Gastroesophageal sphincter (tissue), 4 donors: ENCODE data around the gene CSNK2A1. TPM values are rescaled to one million over a fixed set of nuclear protein-coding genes. Genes with fewer than 3 reads are reported as not detected.

ENCODE experiments used
- ATAC-seq: fragments of 150-250 bp; one replicate; pipeline ENCODE4 v1.9.1; 2016; ENCODE audit warnings: mild to moderate bottlenecking, moderate library complexity
- H3K27ac ChIP-seq, 4 donors: fragments of 200-600 bp; sonication (generic) in 3 of 4; 1 replicate in 3 of 4; 2 replicates in 1 of 4; pipeline ENCODE4 v1.5.1; 2016 to 2019
- H3K27me3 ChIP-seq: fragments of 200-600 bp; sonication (generic); one replicate; pipeline ENCODE4 v1.5.1; 2019
- H3K36me3 ChIP-seq, 2 donors: fragments of 200-600 bp; sonication (generic); one replicate each; pipeline ENCODE4 v1.5.1; 2019; ENCODE audit warnings: control low read depth in 1 of 2
- H3K4me1 ChIP-seq, 3 donors: fragments of 200-600 bp; sonication (generic); 1 replicate in 2 of 3; 2 replicates in 1 of 3; pipeline ENCODE4 v1.5.1; 2016 to 2019; ENCODE audit warnings: control low read depth in 2 of 3
- H3K4me3 ChIP-seq, 2 donors: fragments of 200-600 bp; sonication (generic); one replicate each; pipeline ENCODE4 v1.5.1; 2019; ENCODE audit warnings: mild to moderate bottlenecking in 1 of 2, moderate library complexity in 1 of 2
- H3K9me3 ChIP-seq, 3 donors: fragments of 200-600 bp; sonication (generic); one replicate each; pipeline ENCODE4 v1.5.1; 2017 to 2019; ENCODE audit warnings: control low read depth in 2 of 3
- EP300 ChIP-seq: sonication (generic); formaldehyde crosslinking; IDR thresholded peaks from one replicate; pipeline ENCODE4 v1.6.1; 2017; ENCODE audit warnings: antibody characterized with exemption, mild to moderate bottlenecking
- POLR2A ChIP-seq, 2 donors: fragments of 450-650 bp; IDR thresholded peaks; one replicate each; pipeline ENCODE4 v1.6.1; 2017; ENCODE audit warnings: antibody characterized with exemption in 2 of 2, mild to moderate bottlenecking in 2 of 2, moderate library complexity in 1 of 2
- POLR2AphosphoS5 ChIP-seq: sonication (generic); formaldehyde crosslinking; IDR thresholded peaks from one replicate; pipeline ENCODE4 v1.6.1; 2017; ENCODE audit warnings: antibody characterized with exemption
- WGBS, 2 donors: methylation state at CpG; one replicate each; pipeline ENCODE4 v1.1.5; 2018; ENCODE audit warnings: low coverage in 1 of 2; 5-methylcytosine and 5-hydroxymethylcytosine counted together
- total RNA-seq, 4 donors: library from RNA; depleted of rRNA; stranded (reverse); fragments of >200 nt; gene quantifications; one replicate each; pipeline ENCODE4 v1.1.0, GENCODE V29; 2016
- TF ChIP-seq, protein P1 (sequence below), 4 experiments: fragments of 200-600 bp in 2 of 4; fragments of 450-650 bp in 2 of 4; sonication (generic) in 1 of 4; IDR thresholded peaks; one replicate each; pipeline ENCODE4 v1.5.1; 2017 to 2019; ENCODE audit warnings: antibody characterized with exemption in 4 of 4, mild to moderate bottlenecking in 2 of 4, moderate library complexity in 2 of 4

CSNK2A1 gene
- total RNA-seq, 4 donors from 2014 or later: 69.1 to 109 (median 92.2) TPM

DNA sequence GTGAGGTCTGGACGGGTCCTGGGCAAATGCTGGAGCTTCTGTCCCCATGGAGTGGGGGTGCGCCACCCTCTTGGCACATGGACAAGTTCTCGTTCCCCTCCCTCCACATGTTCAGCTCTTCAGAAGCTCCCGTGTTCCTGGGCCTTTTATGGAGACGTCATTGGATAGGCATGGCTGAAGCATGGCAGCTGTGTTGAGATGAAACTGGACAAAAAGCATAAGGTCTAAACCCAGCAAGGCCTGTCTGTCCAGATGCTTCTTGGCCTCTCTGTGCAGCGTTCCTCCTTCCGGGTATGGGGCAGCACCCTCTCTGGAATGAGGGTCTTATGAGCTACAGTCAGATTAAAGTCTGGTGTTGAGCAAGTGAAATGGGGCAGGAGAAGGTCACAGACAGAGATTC, 108.0 kb downstream of the CSNK2A1 start:
- Histone ChIP-seq H3K4me1 (peaks cover 0 to 18% (median 0%) of the 10 kb centered on the region in 3 donors), H3K9me3 (no peaks in the 10 kb centered on the region), H3K27ac (no peak overlapping the region), H3K4me3 (no peak overlapping the region), H3K27me3 (no peaks in the 10 kb centered on the region), H3K36me3 (peaks cover 0 to 99% of the 10 kb centered on the region in 2 donors)
- WGBS, 2 donors: 65 to 71% methylated on average over 4 to 7 of the region's 7 CpGs
- no peak for ATAC-seq
- TF ChIP-seq POLR2A (IDR thresholded peaks at IDR 0.05) (no peak), POLR2AphosphoS5 (no peak), EP300 (no peak)
- TF ChIP-seq, protein P1, sequence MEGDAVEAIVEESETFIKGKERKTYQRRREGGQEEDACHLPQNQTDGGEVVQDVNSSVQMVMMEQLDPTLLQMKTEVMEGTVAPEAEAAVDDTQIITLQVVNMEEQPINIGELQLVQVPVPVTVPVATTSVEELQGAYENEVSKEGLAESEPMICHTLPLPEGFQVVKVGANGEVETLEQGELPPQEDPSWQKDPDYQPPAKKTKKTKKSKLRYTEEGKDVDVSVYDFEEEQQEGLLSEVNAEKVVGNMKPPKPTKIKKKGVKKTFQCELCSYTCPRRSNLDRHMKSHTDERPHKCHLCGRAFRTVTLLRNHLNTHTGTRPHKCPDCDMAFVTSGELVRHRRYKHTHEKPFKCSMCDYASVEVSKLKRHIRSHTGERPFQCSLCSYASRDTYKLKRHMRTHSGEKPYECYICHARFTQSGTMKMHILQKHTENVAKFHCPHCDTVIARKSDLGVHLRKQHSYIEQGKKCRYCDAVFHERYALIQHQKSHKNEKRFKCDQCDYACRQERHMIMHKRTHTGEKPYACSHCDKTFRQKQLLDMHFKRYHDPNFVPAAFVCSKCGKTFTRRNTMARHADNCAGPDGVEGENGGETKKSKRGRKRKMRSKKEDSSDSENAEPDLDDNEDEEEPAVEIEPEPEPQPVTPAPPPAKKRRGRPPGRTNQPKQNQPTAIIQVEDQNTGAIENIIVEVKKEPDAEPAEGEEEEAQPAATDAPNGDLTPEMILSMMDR (IDR thresholded peaks at IDR 0.05): no peak

DNA sequence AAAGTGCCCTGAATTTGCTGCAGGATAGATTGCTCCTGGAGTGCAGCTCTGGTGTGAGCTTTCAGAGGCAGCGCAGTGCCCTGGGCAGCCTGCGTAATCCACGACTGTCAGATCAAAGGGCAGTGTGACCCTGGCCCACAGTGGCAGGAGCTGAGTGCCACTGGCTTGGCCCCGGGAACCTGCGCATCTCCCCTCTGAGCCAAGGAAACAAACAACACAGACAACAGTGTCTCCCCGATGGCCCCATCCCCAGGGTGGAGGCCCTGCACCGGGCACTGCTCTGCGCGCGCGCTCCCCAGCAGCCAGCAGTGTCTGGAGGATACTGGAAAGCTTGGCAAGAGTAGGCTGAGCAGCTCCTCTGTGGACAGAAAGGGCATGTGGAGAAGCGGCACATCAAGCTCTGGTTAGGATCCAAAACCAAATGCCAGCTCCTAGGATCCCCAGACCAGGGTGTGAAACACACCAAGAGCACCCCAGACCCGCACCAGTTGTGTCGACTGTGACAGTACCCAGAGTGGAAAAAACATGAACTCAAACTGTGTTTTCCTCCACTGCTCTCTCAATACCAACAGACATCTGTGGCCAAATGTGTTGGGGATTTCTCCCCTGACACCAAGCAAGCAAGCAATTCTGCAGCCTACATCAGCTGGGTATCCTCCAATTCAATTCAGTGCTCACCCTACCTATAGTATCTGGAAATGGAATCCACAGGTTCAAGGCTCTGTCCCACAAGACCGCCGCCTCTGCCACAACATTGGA, 108.8 kb downstream of the CSNK2A1 start:
- TF ChIP-seq POLR2AphosphoS5 (no peak), POLR2A (IDR thresholded peaks at IDR 0.05) (no peak), EP300 (no peak)
- TF ChIP-seq, protein P1 (IDR thresholded peaks at IDR 0.05): no peak
- Histone ChIP-seq H3K27ac (no peak overlapping the region), H3K4me3 (no peak overlapping the region), H3K4me1 (peaks cover 0 to 18% (median 0%) of the 10 kb centered on the region in 3 donors), H3K9me3 (no peaks in the 10 kb centered on the region), H3K36me3 (peaks cover 0 to 99% of the 10 kb centered on the region in 2 donors), H3K27me3 (no peaks in the 10 kb centered on the region)
- no peak for ATAC-seq
- WGBS, 2 donors: 78% methylated on average over 4 of the region's 16 CpGs; no CpG with 5 or more reads in 1 of the 2 donors

DNA sequence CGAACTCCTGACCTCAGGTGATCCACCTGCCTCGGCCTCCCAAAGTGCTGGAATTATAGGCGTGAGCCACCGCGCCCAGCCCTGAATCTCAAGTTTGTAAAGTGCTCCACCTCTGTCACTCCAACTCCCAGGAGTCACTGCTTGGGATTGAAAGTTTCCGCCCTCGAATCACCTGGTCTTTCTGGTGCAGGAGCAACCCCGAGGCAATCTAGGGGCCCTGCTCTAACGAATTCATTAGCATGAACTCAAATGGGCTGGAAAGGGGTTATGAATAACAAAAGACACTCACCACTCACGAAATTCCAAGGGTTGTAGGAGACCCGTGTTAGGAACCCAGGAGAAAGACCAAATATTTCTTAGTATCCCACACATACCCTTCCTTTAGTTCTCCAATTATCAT, 109.4 kb downstream of the CSNK2A1 start:
- no peak overlapping the region for H3K4me3 ChIP-seq
- ATAC-seq: no peak
- TF ChIP-seq, protein P1 (IDR thresholded peaks at IDR 0.05): no peak
- no peak for TF ChIP-seq POLR2A (IDR thresholded peaks at IDR 0.05)
- no peak for TF ChIP-seq POLR2AphosphoS5
- no peak for TF ChIP-seq EP300
- H3K9me3 ChIP-seq: no peaks in the 10 kb centered on the region
- H3K27me3 ChIP-seq: no peaks in the 10 kb centered on the region
- H3K36me3 ChIP-seq: peaks cover 0 to 99% of the 10 kb centered on the region in 2 donors
- peaks cover 0 to 18% (median 0%) of the 10 kb centered on the region in 3 donors for H3K4me1 ChIP-seq
- no peak overlapping the region for H3K27ac ChIP-seq
- WGBS, 2 donors: 58 to 60% methylated on average over 7 of the region's 11 CpGs

DNA sequence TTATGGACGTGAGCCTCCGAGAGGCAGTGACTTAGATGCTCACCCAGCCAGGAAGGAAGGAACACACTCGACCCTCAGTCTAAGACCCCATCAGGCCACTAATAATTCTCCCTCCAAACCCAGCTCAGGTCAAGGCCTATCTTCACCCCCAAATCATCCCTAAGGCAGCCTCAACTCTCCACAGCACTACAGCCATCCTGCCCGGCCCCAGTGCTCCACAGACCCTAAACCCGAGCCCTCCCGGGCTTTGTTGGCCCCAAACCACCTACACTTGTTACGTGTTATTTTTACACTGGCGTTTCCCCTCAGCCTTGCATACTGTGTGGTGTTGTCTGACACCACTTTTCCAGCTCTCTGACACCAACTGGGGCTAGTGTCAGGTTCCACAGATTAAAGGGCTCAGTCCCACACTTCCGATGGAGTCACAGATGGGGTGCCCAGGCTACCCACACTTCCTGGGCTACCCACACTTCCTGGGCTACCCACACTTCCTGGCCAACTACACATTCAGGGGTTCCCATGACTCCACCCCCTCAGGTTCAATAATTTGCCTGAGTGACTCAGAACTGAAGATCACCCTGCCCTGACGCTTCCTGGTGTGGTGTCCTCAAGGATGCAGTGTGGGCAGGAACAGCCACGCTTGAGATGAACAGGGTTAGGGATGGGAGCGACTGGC, 110.2 kb downstream of the CSNK2A1 start:
- no peak overlapping the region for H3K4me3 ChIP-seq

More for the DNA sequence above, 110.2 kb downstream of the CSNK2A1 start:
- Histone ChIP-seq H3K4me1 (peaks cover 0 to 11% (median 0%) of the 10 kb centered on the region in 3 donors), H3K9me3 (no peaks in the 10 kb centered on the region), H3K27me3 (no peaks in the 10 kb centered on the region), H3K36me3 (peaks cover 0 to 99% of the 10 kb centered on the region in 2 donors), H3K27ac (no peak overlapping the region)
- no peak for ATAC-seq
- 66 to 76% methylated on average over 8 to 10 of the region's 12 CpGs for WGBS, 2 donors
- TF ChIP-seq, protein P1 (IDR thresholded peaks at IDR 0.05): no peak
- TF ChIP-seq POLR2A (IDR thresholded peaks at IDR 0.05): no peak
- no peak for TF ChIP-seq POLR2AphosphoS5
- TF ChIP-seq EP300: no peak
